Measurements from ENCODE around the gene CEP350. TPM values are rescaled to one million over a fixed set of nuclear protein-coding genes. Genes with fewer than 3 reads are reported as not detected.

Gene CEP350
- polyA plus RNA-seq, 3 donors: 6.7 to 19.8 (median 9.0) TPM

DNA sequence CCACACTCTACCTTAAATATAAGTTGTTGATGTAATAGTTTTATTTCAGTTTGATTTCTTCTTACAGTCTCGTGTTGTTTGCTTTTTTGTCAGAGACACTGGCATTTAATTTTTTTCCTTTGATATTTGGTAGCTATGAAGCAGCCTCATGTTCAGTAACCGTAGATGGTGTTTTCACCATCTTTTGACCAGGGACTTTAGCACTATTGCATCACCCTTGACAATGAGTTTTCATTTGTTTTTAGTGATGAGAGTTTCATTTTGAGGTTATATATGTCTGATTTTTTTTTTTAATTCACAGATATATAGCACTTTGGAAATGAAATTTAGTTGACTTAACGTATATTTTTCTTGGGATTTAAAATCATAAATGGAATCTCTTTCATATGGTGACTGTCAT lies 36.2 kb downstream of the CEP350 start:
- no peak for DNase-seq
- intact Hi-C loops (cut with micrococcal nuclease): no loop called here
- Histone ChIP-seq H3K27ac (ENCODE audit: low read depth in 1 of 2, low read length in 2 of 2) (no peak overlapping the region), H3K4me1 (ENCODE audit: control insufficient read depth in 1 of 2, insufficient read depth in 2 of 2, low read length in 2 of 2) (no peaks in the 10 kb centered on the region), H4K20me1 (ENCODE audit: insufficient read depth, low read length) (peaks cover 14% of the 10 kb centered on the region), H3K4me3 (replicated peaks in 1 of 3; ENCODE audit: low read depth in 2 of 3, low read length in 3 of 3) (no peak overlapping the region), H3K27me3 (ENCODE audit: control insufficient read depth in 2 of 2, insufficient read depth in 2 of 2, low read length in 2 of 2) (no peaks in the 10 kb centered on the region), H3K9me3 (replicated peaks in 1 of 2; ENCODE audit: control insufficient read depth in 1 of 2, insufficient read depth in 1 of 2, low read length in 2 of 2) (no peaks in the 10 kb centered on the region), H3K36me3 (replicated peaks in 1 of 2; ENCODE audit: control insufficient read depth in 1 of 2, insufficient read depth in 2 of 2, low read length in 2 of 2) (peaks cover 40 to 89% of the 10 kb centered on the region in 2 donors), H3K79me2 (ENCODE audit: insufficient read depth, low read length) (peaks cover 21% of the 10 kb centered on the region), H3K9ac (ENCODE audit: insufficient read depth, low read length, poor library complexity, severe bottlenecking) (no peak overlapping the region), H3K4me2 (replicated peaks; ENCODE audit: extremely low read depth, low read length, poor library complexity, severe bottlenecking) (no peak overlapping the region), H2AFZ (ENCODE audit: insufficient read depth, low read depth, low read length, poor library complexity, severe bottlenecking) (no peak overlapping the region)
- Mint-ChIP-seq H3K4me1 (no peaks in the 10 kb centered on the region), H3K27ac (peak overlapping the region in 1 of 7 donors; percentile 42), H3K9me3 (peaks cover 0 to 2% (median 0%) of the 10 kb centered on the region in 7 donors), H3K4me3 (no peak overlapping the region), H3K27me3 (ENCODE audit: low read depth in 3 of 3) (no peaks in the 10 kb centered on the region), H3K36me3 (peaks cover 40 to 62% of the 10 kb centered on the region in 2 donors)
- no CpG with 5 or more reads among the region's 3 CpGs for WGBS (ENCODE audit: insufficient coverage)
- TF ChIP-seq, protein P1, sequence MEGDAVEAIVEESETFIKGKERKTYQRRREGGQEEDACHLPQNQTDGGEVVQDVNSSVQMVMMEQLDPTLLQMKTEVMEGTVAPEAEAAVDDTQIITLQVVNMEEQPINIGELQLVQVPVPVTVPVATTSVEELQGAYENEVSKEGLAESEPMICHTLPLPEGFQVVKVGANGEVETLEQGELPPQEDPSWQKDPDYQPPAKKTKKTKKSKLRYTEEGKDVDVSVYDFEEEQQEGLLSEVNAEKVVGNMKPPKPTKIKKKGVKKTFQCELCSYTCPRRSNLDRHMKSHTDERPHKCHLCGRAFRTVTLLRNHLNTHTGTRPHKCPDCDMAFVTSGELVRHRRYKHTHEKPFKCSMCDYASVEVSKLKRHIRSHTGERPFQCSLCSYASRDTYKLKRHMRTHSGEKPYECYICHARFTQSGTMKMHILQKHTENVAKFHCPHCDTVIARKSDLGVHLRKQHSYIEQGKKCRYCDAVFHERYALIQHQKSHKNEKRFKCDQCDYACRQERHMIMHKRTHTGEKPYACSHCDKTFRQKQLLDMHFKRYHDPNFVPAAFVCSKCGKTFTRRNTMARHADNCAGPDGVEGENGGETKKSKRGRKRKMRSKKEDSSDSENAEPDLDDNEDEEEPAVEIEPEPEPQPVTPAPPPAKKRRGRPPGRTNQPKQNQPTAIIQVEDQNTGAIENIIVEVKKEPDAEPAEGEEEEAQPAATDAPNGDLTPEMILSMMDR (IDR thresholded peaks at IDR 0.05): no peak

DNA sequence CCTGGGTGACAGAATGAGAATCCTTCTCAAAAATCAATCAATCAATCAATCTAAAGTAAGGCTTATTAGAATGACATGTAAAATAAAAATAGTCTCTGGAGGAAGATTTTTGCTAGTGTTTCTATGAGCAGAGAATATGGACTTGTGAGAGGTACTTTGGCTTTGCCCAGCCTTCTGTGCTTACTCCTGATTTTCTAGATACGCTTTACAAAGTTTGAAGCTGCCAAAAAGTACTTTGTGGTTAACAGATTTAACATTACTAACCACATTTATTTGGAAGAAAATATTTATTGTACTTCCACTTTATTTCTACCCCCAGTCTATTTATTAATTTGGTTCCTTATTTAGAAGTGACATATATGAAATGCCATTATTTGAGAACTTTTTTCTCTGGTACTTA lies 41.0 kb downstream of the CEP350 start:
- Histone ChIP-seq H3K27me3 (ENCODE audit: control insufficient read depth in 2 of 2, insufficient read depth in 2 of 2, low read length in 2 of 2) (no peaks in the 10 kb centered on the region), H3K27ac (ENCODE audit: low read depth in 1 of 2, low read length in 2 of 2) (no peak overlapping the region), H3K4me2 (replicated peaks; ENCODE audit: extremely low read depth, low read length, poor library complexity, severe bottlenecking) (no peak overlapping the region), H2AFZ (ENCODE audit: insufficient read depth, low read depth, low read length, poor library complexity, severe bottlenecking) (no peak overlapping the region), H3K9me3 (replicated peaks in 1 of 2; ENCODE audit: control insufficient read depth in 1 of 2, insufficient read depth in 1 of 2, low read length in 2 of 2) (no peaks in the 10 kb centered on the region), H3K4me3 (replicated peaks in 1 of 3; ENCODE audit: low read depth in 2 of 3, low read length in 3 of 3) (no peak overlapping the region), H3K9ac (ENCODE audit: insufficient read depth, low read length, poor library complexity, severe bottlenecking) (no peak overlapping the region), H3K79me2 (ENCODE audit: insufficient read depth, low read length) (peaks cover 16% of the 10 kb centered on the region), H3K4me1 (ENCODE audit: control insufficient read depth in 1 of 2, insufficient read depth in 2 of 2, low read length in 2 of 2) (peaks cover 6 to 14% of the 10 kb centered on the region in 2 donors), H3K36me3 (replicated peaks in 1 of 2; ENCODE audit: control insufficient read depth in 1 of 2, insufficient read depth in 2 of 2, low read length in 2 of 2) (peaks cover 45 to 68% of the 10 kb centered on the region in 2 donors), H4K20me1 (ENCODE audit: insufficient read depth, low read length) (peaks cover 3% of the 10 kb centered on the region)
- no CpG with 5 or more reads among the region's 1 CpG for WGBS (ENCODE audit: insufficient coverage)
- TF ChIP-seq, protein P1 (IDR thresholded peaks at IDR 0.05): no peak
- no peaks in the 10 kb centered on the region for H3K27me3 Mint-ChIP-seq (ENCODE audit: low read depth in 3 of 3)
- H3K4me1 Mint-ChIP-seq: peaks cover 11% of the 10 kb centered on the region
- H3K4me3 Mint-ChIP-seq: no peak overlapping the region
- H3K27ac Mint-ChIP-seq: peak overlapping the region in 1 of 7 donors; percentile 20
- intact Hi-C loops (cut with micrococcal nuclease): no loop called here
- DNase-seq: no peak
- peaks cover 0 to 2% (median 0%) of the 10 kb centered on the region in 7 donors for H3K9me3 Mint-ChIP-seq
- peaks cover 44 to 75% of the 10 kb centered on the region in 2 donors for H3K36me3 Mint-ChIP-seq

Measured in CD14-positive monocyte (primary cell).